Nephron (organoid): ENCODE measurements around the gene DNER.

Source experiments
- H3K27ac Mint-ChIP-seq, 3 experiments: 2 replicates each; pipeline ENCODE4 v1.8.0; 2020; ENCODE audit warnings: mixed read lengths in 3 of 3, mild to moderate bottlenecking in 2 of 3, moderate library complexity in 1 of 3
- H3K27me3 Mint-ChIP-seq: 2 replicates; pipeline ENCODE4 v1.8.0; 2021; ENCODE audit warnings: low read depth, mild to moderate bottlenecking, moderate library complexity, mixed read lengths
- H3K36me3 Mint-ChIP-seq: 2 replicates; pipeline ENCODE4 v1.8.0; 2020; ENCODE audit warnings: low read depth, mixed read lengths
- H3K4me1 Mint-ChIP-seq: 2 replicates; pipeline ENCODE4 v1.8.0; 2020; ENCODE audit warnings: mixed read lengths
- H3K4me3 Mint-ChIP-seq, 3 experiments: 2 replicates each; pipeline ENCODE4 v1.8.0; 2020; ENCODE audit warnings: mild to moderate bottlenecking in 3 of 3, mixed read lengths in 3 of 3, moderate library complexity in 2 of 3
- H3K9me3 Mint-ChIP-seq: 2 replicates; pipeline ENCODE4 v1.8.0; 2020; ENCODE audit warnings: mixed read lengths
- TF ChIP-seq, protein P1 (sequence below), 3 experiments: fragments of 200-600 bp; sonication (generic); IDR thresholded peaks; one replicate each; pipeline ENCODE4 v1.5.0; 2021; ENCODE audit warnings: antibody characterized with exemption in 3 of 3; ENCODE audit not compliant: unreplicated experiment in 3 of 3

The DNER gene

DNA sequence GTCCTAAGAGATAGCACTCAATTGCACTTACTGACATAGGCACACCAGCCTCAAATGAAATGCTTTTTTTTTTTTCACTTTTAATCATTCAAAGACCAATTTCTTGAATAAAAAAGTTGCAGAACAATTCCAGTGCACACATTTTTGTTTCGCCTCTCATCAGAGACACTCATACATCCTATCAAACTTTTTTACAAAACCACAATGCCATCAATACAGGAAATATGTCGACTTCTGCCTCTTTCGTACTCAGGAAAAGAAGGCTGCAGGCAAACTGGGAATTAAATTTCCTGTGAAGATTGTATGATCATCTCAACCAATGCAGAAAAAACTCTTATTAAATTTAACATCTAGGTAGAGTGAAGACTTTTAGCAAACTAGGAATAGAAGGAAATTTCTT, 112.4 kb downstream of the DNER start:
- H3K27me3 Mint-ChIP-seq, result peaks cover 4% of the 10 kb centered on the region
- H3K4me3 Mint-ChIP-seq, result no peak overlapping the region
- H3K9me3 Mint-ChIP-seq, result no peaks in the 10 kb centered on the region
- H3K36me3 Mint-ChIP-seq, result no peaks in the 10 kb centered on the region
- no peaks in the 10 kb centered on the region for H3K4me1 Mint-ChIP-seq
- H3K27ac Mint-ChIP-seq, result no peak overlapping the region
- TF ChIP-seq, protein P1, sequence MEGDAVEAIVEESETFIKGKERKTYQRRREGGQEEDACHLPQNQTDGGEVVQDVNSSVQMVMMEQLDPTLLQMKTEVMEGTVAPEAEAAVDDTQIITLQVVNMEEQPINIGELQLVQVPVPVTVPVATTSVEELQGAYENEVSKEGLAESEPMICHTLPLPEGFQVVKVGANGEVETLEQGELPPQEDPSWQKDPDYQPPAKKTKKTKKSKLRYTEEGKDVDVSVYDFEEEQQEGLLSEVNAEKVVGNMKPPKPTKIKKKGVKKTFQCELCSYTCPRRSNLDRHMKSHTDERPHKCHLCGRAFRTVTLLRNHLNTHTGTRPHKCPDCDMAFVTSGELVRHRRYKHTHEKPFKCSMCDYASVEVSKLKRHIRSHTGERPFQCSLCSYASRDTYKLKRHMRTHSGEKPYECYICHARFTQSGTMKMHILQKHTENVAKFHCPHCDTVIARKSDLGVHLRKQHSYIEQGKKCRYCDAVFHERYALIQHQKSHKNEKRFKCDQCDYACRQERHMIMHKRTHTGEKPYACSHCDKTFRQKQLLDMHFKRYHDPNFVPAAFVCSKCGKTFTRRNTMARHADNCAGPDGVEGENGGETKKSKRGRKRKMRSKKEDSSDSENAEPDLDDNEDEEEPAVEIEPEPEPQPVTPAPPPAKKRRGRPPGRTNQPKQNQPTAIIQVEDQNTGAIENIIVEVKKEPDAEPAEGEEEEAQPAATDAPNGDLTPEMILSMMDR (IDR thresholded peaks at IDR 0.05; ENCODE audit: unreplicated experiment in 3 of 3), result no peak

DNA sequence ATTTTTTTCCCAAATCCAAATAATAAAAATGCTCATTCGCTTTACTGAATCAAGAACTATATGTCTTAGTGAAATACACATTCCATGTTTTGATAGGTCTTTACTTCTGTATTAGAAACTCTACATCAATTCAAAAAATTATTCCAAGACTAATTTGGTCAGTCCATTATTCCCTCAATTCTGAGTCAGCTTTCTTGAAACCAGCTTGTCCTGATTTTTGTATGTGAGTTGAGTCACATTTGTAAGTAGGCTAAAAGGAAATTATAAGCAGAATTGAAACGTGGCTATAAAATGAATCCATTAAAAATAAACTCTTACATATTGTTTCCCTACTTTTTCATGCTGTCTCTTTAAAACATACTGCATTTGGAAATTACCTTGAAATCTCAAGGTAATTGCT, 113.0 kb downstream of the DNER start:
- no peaks in the 10 kb centered on the region for H3K9me3 Mint-ChIP-seq
- no peak overlapping the region for H3K27ac Mint-ChIP-seq
- no peaks in the 10 kb centered on the region for H3K36me3 Mint-ChIP-seq
- no peak overlapping the region for H3K4me3 Mint-ChIP-seq
- H3K4me1 Mint-ChIP-seq, result no peaks in the 10 kb centered on the region
- H3K27me3 Mint-ChIP-seq, result peaks cover 4% of the 10 kb centered on the region
- TF ChIP-seq, protein P1 (IDR thresholded peaks at IDR 0.05; ENCODE audit: unreplicated experiment in 3 of 3), result no peak

DNA sequence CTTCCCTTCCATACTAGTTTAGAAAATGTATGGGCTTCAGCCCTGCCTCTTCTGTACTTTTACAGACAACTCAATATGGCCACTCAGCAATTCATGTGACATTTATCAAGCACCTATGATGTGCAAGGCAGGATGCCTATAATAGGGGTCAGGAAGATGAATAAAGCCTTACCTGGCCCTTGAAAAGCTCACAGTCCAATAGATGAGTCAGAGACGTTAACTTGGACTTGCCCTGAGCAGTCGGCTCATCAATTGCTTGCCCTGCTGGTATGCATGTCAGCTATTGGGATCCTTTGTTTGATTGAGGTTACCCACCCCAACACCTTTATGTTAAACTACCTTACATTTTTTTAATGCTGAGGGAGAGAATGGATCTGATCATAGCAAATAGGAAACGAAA, 116.1 kb downstream of the DNER start:
- peaks cover 4% of the 10 kb centered on the region for H3K27me3 Mint-ChIP-seq
- H3K4me1 Mint-ChIP-seq, result no peaks in the 10 kb centered on the region
- no peak overlapping the region for H3K4me3 Mint-ChIP-seq
- no peaks in the 10 kb centered on the region for H3K36me3 Mint-ChIP-seq
- H3K27ac Mint-ChIP-seq, result no peak overlapping the region
- H3K9me3 Mint-ChIP-seq, result peaks cover 2% of the 10 kb centered on the region
- TF ChIP-seq, protein P1 (IDR thresholded peaks at IDR 0.05; ENCODE audit: unreplicated experiment in 3 of 3), result no peak

DNA sequence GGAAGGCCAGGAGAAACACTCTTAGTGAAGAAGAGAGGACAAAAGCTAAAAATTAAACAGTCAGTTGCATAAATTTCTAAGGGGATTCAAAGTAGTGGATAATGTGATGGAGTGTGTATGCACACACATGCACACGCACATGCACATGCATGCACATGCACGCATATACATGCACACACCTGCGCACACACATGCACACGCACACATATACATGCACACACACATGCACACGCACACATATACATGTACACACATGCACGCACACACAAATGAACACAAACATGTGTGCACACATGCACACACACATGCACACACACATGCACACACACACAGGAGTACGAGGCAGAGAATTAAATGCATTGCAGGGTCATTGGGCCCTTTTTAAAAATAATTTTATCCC, 117.6 kb downstream of the DNER start:
- Mint-ChIP-seq H3K4me1 (no peaks in the 10 kb centered on the region), H3K27me3 (peaks cover 4% of the 10 kb centered on the region), H3K36me3 (no peaks in the 10 kb centered on the region), H3K9me3 (peaks cover 3% of the 10 kb centered on the region), H3K27ac (no peak overlapping the region), H3K4me3 (no peak overlapping the region)
- TF ChIP-seq, protein P1 (IDR thresholded peaks at IDR 0.05; ENCODE audit: unreplicated experiment in 3 of 3), result no peak

DNA sequence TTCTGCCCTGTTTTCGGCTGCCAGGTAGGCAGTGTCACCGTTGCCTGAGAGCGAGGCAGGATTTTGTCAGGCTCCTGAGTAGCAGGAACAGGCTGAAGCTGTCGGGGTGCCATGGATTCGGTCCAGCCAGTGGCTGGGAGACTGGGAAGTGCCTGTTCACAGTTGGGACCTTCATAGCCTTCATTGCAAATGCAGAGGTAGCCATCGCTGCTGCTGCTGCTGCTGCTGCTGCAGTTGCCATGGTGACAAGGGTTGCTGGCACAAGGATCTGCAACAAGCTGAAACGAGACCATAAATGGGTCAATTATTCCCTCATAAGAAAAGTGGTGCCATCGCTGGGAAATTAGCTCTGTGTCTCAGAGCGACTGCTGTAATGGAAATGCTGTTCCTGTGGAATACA, 122.7 kb downstream of the DNER start:
- Mint-ChIP-seq H3K27me3 (peaks cover 10% of the 10 kb centered on the region), H3K36me3 (no peaks in the 10 kb centered on the region), H3K27ac (no peak overlapping the region), H3K4me3 (no peak overlapping the region), H3K4me1 (peaks cover 8% of the 10 kb centered on the region), H3K9me3 (peaks cover 3% of the 10 kb centered on the region)
- TF ChIP-seq, protein P1 (IDR thresholded peaks at IDR 0.05; ENCODE audit: unreplicated experiment in 3 of 3), result no peak
